Measurements from ENCODE around the gene GARNL3. TPM values are rescaled to one million over a fixed set of nuclear protein-coding genes. Genes with fewer than 3 reads are reported as not detected.

Gene GARNL3
- total and polyA plus RNA-seq, 2 of the 13 experiments (the other 11 are each of a cell fraction or from before 2014, with no cell fraction given) = 3.9 to 11.0 TPM

GRCh38 chr9:127311239-127311741 is 46.7 kb downstream of the GARNL3 start (continued):
- TF ChIP-seq PBX3 (CRISPR knock-in tag; IDR thresholded peaks at IDR 0.05; ENCODE audit: borderline replicate concordance) (no peak), MZF1 (CRISPR knock-in tag; IDR thresholded peaks at IDR 0.05; ENCODE audit: borderline replicate concordance) (no peak), ZNF597 (CRISPR knock-in tag; IDR thresholded peaks at IDR 0.05) (no peak), ARNT (IDR thresholded peaks at IDR 0.05) (no peak), GTF3A (CRISPR knock-in tag; conservative IDR thresholded peaks at IDR 0.05) (no peak), NCOA1 (CRISPR knock-in tag; IDR thresholded peaks at IDR 0.05) (no peak), ADNP (CRISPR knock-in tag; IDR thresholded peaks at IDR 0.05) (no peak), ZNF264 (CRISPR knock-in tag; IDR thresholded peaks at IDR 0.05) (no peak), ZNF761 (CRISPR knock-in tag; conservative IDR thresholded peaks at IDR 0.05) (no peak), BCL6 (CRISPR knock-in tag; IDR thresholded peaks at IDR 0.05) (no peak)
- TF ChIP-seq, protein P1, sequence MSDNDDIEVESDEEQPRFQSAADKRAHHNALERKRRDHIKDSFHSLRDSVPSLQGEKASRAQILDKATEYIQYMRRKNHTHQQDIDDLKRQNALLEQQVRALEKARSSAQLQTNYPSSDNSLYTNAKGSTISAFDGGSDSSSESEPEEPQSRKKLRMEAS (IDR thresholded peaks at IDR 0.05) = no peak
- TF ChIP-seq, protein P2, sequence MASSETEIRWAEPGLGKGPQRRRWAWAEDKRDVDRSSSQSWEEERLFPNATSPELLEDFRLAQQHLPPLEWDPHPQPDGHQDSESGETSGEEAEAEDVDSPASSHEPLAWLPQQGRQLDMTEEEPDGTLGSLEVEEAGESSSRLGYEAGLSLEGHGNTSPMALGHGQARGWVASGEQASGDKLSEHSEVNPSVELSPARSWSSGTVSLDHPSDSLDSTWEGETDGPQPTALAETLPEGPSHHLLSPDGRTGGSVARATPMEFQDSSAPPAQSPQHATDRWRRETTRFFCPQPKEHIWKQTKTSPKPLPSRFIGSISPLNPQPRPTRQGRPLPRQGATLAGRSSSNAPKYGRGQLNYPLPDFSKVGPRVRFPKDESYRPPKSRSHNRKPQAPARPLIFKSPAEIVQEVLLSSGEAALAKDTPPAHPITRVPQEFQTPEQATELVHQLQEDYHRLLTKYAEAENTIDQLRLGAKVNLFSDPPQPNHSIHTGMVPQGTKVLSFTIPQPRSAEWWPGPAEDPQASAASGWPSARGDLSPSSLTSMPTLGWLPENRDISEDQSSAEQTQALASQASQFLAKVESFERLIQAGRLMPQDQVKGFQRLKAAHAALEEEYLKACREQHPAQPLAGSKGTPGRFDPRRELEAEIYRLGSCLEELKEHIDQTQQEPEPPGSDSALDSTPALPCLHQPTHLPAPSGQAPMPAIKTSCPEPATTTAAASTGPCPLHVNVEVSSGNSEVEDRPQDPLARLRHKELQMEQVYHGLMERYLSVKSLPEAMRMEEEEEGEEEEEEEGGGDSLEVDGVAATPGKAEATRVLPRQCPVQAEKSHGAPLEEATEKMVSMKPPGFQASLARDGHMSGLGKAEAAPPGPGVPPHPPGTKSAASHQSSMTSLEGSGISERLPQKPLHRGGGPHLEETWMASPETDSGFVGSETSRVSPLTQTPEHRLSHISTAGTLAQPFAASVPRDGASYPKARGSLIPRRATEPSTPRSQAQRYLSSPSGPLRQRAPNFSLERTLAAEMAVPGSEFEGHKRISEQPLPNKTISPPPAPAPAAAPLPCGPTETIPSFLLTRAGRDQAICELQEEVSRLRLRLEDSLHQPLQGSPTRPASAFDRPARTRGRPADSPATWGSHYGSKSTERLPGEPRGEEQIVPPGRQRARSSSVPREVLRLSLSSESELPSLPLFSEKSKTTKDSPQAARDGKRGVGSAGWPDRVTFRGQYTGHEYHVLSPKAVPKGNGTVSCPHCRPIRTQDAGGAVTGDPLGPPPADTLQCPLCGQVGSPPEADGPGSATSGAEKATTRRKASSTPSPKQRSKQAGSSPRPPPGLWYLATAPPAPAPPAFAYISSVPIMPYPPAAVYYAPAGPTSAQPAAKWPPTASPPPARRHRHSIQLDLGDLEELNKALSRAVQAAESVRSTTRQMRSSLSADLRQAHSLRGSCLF (CRISPR knock-in tag; IDR thresholded peaks at IDR 0.05; ENCODE audit: borderline replicate concordance) = no peak
